Heart right ventricle (tissue), 16 donors: Measurements from ENCODE around the gene DENND6A. TPM values are rescaled to one million over a fixed set of nuclear protein-coding genes. Genes with fewer than 3 reads are reported as not detected.

Experiments
- ATAC-seq, 8 donors: fragments of 200-7000 bp; cut with Tn5 transposase; one replicate each; pipeline ENCODE4 v1.9.1; 2020; ENCODE audit warnings: mild to moderate bottlenecking in 8 of 8, moderate library complexity in 8 of 8, moderate number of reproducible peaks in 1 of 8
- DNase-seq, 2 donors: peaks; one replicate each; pipeline ENCODE4 v3.0.0-alpha.2; 2020
- H3K27ac ChIP-seq, 10 donors: fragments of 200-600 bp; sonication (generic) in 2 of 10; one replicate each; pipeline versions ENCODE4 v1.5.0 to v1.8.0; 2020 to 2022; ENCODE audit warnings: mild to moderate bottlenecking in 3 of 10
- H3K27me3 ChIP-seq, 7 donors: fragments of 200-600 bp; one replicate each; pipeline ENCODE4 v1.8.0; 2021 to 2022; ENCODE audit warnings: mild to moderate bottlenecking in 2 of 7
- H3K36me3 ChIP-seq, 9 donors: fragments of 200-600 bp; sonication (generic) in 1 of 9; one replicate each; pipeline versions ENCODE4 v1.5.0 to v1.8.0; 2020 to 2022; ENCODE audit warnings: mild to moderate bottlenecking in 2 of 9
- H3K4me1 ChIP-seq, 9 donors: fragments of 200-600 bp; sonication (generic) in 1 of 9; one replicate each; pipeline versions ENCODE4 v1.5.0 to v1.8.0; 2020 to 2022; ENCODE audit warnings: mild to moderate bottlenecking in 4 of 9
- H3K4me3 ChIP-seq, 10 donors: fragments of 200-600 bp; sonication (generic) in 2 of 10; one replicate each; pipeline versions ENCODE4 v1.5.0 to v1.8.0; 2020 to 2022; ENCODE audit warnings: mild to moderate bottlenecking in 7 of 10, moderate library complexity in 2 of 10
- H3K9me3 ChIP-seq, 11 donors: fragments of 200-600 bp in 10 of 11; sonication (generic) in 2 of 11; one replicate each; pipeline versions ENCODE4 v1.5.0 to v1.8.0; 2013 to 2022; ENCODE audit warnings: mild to moderate bottlenecking in 2 of 11, control low read depth in 1 of 11, moderate library complexity in 1 of 11
- CTCF ChIP-seq, 9 donors: fragments of 200-600 bp; sonication (generic) in 2 of 9; IDR thresholded peaks; one replicate each; pipeline versions ENCODE4 v1.5.0 to v1.8.0; 2021 to 2022; ENCODE audit warnings: antibody characterized with exemption in 9 of 9, mild to moderate bottlenecking in 5 of 9, moderate library complexity in 1 of 9
- WGBS, 2 donors: extraction: QIAGEN DNeasy Blood & Tissue Kit; methylation state at CpG; one replicate each; pipeline ENCODE4 v1.1.7; 2013; ENCODE audit warnings: inconsistent platforms in 1 of 2; 5-methylcytosine and 5-hydroxymethylcytosine counted together
- intact Hi-C, 10 donors: fragments of 100-400 bp; cut with DNase I; formaldehyde crosslinking; loops; one replicate each; pipeline versions ENCODE4 v1.11.1 to v1.14.2; 2022
- polyA plus RNA-seq, 2 donors: library from polyadenylated mRNA; stranded (reverse); fragments of 200-250 nt; gene quantifications; one replicate each; pipeline ENCODE4 v1.2.3, GENCODE V29; 2013
- total RNA-seq, 10 donors: library from RNA; stranded (reverse); fragmentation: NEBNext Ultra II Directional in 3 of 10; extraction: Animal tissue kit (Norgen Biotek cat#: 25700) in 3 of 10; gene quantifications; one replicate each; pipeline versions ENCODE4 v1.2.1 to v1.2.4, GENCODE V29; 2021 to 2023
- donor health status: Arrhythmogenic right ventricular cardiomyopathy.
- donor health status: ischemic (EF 13 %, LVEDD 7.1; RV severe dilation, severe dysfunction).
- donor health status: healthy with polysubstance abuse.
- donor health status: DM: no; HTN: yes; CAD: no.
- donor health status: DM: no; HTN: no; CAD: no.
- donor health status: ischemic (EF 25% LVEDD 6.9; RV normal size, moderate dysfunction).
- donor health status: ischemic (EF 25% LVEDD 5.7; RV mildly dilated, moderate dysfunction).
- donor health status: healthy.
- donor health status: DM: yes; HTN: yes; CAD: no.
- donor health status: Ischemic cardiomyopathy.
- donor health status: ischemic (EF 35%, LVEDD 5.7; RV mildly dilated, moderate dysfunction).
- donor health status: nonischemic (EF 11% LVEDD 7.7; RV severe dilation, severe dysfunction).
- donor health status: DM: yes; HTN: yes; CAD: no.
- donor health status: PGD.
- donor health status: ischemic (EF 29% LVEDD 5.4; RV normal size, mild dysfunction).
- donor health status: nonischemic (EF 23%, LVEDD 6.1; RV moderate dilation, normal function).

The DENND6A gene
- total and polyA plus RNA-seq, 12 donors = 4.3 to 28.9 (median 18.8) TPM

DNA sequence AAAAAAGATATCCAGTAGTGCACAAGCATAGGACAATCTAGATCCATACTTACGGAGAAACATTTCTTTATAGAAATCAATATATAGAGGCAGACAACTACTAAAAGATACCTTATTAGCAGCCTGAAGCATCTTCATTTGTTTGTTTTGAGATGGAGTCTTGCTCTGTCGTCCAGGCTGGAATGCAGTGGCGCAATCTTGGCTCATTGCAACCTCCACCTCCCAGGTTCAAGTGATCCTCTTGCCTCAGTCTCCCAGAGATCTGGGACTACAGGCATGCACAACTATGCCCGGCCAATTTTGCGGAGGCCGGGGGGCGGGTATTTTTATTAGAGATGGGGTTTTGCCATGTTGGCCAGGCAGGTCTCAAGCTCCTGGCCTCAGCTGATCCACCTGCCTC, 45.0 kb upstream of the DENND6A start:
- H3K4me3 ChIP-seq = no peak overlapping the region
- H3K36me3 ChIP-seq = no peaks in the 10 kb centered on the region
- intact Hi-C loops = no loop called here
- DNase-seq (no peak), ATAC-seq (peak in 1 of 8 donors; percentile 45)
- no peak for TF ChIP-seq CTCF (IDR thresholded peaks at IDR 0.05)
- peak overlapping the region in 9 of 10 donors; percentile 20 to 85 (median 71) for H3K27ac ChIP-seq
- H3K9me3 ChIP-seq = no peaks in the 10 kb centered on the region
- whole genome bisulfite sequencing, 2 donors = 76 to 77% methylated on average over 7 of the region's 7 CpGs
- no peaks in the 10 kb centered on the region for H3K27me3 ChIP-seq
- peaks cover 0 to 23% (median 9%) of the 10 kb centered on the region in 9 donors for H3K4me1 ChIP-seq

DNA sequence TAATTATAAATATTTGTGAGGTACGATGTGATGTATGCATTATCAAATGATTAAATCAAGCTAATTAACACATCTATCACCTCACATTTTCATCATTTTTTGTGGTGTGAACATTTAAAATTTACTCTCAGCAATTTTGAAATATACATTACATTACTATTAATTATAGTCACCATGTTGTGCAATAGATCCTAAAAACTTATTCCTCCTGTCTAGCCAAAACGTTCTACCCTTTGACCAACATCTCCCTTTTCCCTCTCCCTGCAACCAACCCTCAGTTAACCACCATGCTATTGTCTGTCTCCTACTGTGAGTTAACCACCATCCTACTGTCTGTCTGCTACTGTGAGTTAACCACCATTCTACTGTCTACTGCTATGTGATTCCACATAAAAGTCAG, 42.5 kb upstream of the DENND6A start:
- 82 to 83% methylated on average over 2 of the region's 2 CpGs for WGBS, 2 donors
- no peak for DNase-seq
- Histone ChIP-seq H3K9me3 (no peaks in the 10 kb centered on the region), H3K36me3 (no peaks in the 10 kb centered on the region), H3K4me1 (peaks cover 0 to 23% (median 9%) of the 10 kb centered on the region in 9 donors), H3K27ac (no peak overlapping the region), H3K4me3 (no peak overlapping the region), H3K27me3 (no peaks in the 10 kb centered on the region)
- no peak for TF ChIP-seq CTCF (IDR thresholded peaks at IDR 0.05)
- intact Hi-C loops = no loop called here
- no peak for ATAC-seq

DNA sequence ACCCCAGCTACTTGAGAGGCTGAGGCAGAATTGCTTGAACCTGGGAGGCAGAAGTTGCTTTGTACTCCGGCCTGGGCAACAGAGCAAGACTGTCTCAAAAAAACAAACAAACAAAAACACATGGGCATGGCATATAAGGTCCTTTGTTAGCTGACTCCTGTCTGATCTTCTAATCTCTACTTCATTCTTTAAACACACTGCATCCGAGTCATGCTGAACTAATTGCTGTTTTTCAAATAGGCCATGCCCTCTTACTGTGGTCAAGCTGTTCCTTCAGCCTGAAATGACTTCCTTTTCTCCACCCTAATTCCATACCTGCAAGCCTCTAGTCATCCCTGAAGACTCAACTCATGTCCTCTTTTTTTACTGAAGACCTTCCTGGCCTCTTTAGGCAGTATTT, 40.9 kb upstream of the DENND6A start:
- H3K27me3 ChIP-seq = no peaks in the 10 kb centered on the region
- no peak overlapping the region for H3K4me3 ChIP-seq
- intact Hi-C loops = no loop called here
- no peak for TF ChIP-seq CTCF (IDR thresholded peaks at IDR 0.05)
- H3K36me3 ChIP-seq = no peaks in the 10 kb centered on the region
- 82 to 84% methylated on average over 2 of the region's 2 CpGs for WGBS, 2 donors
- DNase-seq = no peak
- H3K27ac ChIP-seq = no peak overlapping the region
- H3K9me3 ChIP-seq = no peaks in the 10 kb centered on the region
- peaks cover 0 to 24% (median 8%) of the 10 kb centered on the region in 9 donors for H3K4me1 ChIP-seq
- no peak for ATAC-seq

DNA sequence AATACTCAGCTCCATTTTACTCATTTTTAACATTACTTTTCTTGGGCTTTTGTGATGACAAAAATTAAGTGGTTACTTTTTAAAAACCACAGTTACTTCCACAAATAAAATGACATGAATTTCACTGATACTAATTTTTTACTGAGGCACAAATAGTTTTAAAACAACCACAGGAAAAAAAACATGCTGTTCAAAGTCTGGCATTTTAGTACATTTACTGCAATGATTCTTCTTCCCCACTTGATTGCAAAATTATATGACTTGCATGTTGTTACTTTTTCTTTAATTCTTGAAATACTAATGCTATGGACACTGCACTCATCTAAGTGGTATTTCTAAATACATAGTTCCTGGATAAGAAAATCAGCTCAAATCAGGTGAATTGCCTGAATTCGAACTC, 38.4 kb upstream of the DENND6A start:
- no peak for TF ChIP-seq CTCF (IDR thresholded peaks at IDR 0.05)
- intact Hi-C loops = no loop called here
- H3K4me1 ChIP-seq = peaks cover 0 to 6% (median 0%) of the 10 kb centered on the region in 9 donors
- DNase-seq (no peak), ATAC-seq (no peak)
- H3K4me3 ChIP-seq = no peak overlapping the region
- no peaks in the 10 kb centered on the region for H3K36me3 ChIP-seq
- WGBS, 2 donors = 87 to 96% methylated on average over 1 of the region's 1 CpG
- H3K27me3 ChIP-seq = no peaks in the 10 kb centered on the region
- no peak overlapping the region for H3K27ac ChIP-seq
- no peaks in the 10 kb centered on the region for H3K9me3 ChIP-seq
